Adrenal gland (tissue), 5 donors: ENCODE measurements around the gene SEMA5A.

Source experiments
- POLR2A ChIP-seq, 2 donors: fragments of 450-650 bp; IDR thresholded peaks; one replicate each; pipeline ENCODE4 v1.6.1; 2017; ENCODE audit warnings: antibody characterized with exemption in 2 of 2, mild to moderate bottlenecking in 2 of 2, moderate library complexity in 1 of 2
- TF ChIP-seq, protein P1 (sequence below), 6 experiments: fragments of 450-650 bp in 4 of 6; fragments of 200-600 bp in 2 of 6; sonication (generic) in 1 of 6; IDR thresholded peaks; 1 replicate in 5 of 6; 2 replicates in 1 of 6; pipeline versions ENCODE4 v1.5.1 to v1.8.0; 2016 to 2021; ENCODE audit warnings: antibody characterized with exemption in 6 of 6, mild to moderate bottlenecking in 2 of 6, moderate library complexity in 1 of 6
- donor health status: DM: no; HTN: no; CAD: no.

DNA sequence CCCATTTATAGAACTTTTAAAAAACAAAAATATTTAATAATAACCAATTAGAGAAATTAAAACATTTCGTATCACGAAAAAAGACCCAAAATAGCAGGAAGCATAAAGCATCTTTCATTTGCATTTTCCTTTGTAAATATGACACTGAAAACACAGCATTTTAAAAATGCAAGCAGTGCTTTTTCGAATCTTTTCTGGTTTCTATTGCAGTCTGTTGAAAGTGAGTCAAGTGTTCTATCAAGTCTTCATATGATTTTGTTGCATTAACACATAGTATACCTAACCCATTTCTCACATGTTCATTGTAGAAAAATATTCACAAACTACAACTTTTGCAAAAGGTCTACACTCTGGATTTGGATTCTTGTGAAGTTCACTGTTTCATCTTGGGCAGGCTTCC, 198.8 kb downstream of the SEMA5A start:
- TF ChIP-seq, protein P1, sequence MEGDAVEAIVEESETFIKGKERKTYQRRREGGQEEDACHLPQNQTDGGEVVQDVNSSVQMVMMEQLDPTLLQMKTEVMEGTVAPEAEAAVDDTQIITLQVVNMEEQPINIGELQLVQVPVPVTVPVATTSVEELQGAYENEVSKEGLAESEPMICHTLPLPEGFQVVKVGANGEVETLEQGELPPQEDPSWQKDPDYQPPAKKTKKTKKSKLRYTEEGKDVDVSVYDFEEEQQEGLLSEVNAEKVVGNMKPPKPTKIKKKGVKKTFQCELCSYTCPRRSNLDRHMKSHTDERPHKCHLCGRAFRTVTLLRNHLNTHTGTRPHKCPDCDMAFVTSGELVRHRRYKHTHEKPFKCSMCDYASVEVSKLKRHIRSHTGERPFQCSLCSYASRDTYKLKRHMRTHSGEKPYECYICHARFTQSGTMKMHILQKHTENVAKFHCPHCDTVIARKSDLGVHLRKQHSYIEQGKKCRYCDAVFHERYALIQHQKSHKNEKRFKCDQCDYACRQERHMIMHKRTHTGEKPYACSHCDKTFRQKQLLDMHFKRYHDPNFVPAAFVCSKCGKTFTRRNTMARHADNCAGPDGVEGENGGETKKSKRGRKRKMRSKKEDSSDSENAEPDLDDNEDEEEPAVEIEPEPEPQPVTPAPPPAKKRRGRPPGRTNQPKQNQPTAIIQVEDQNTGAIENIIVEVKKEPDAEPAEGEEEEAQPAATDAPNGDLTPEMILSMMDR (IDR thresholded peaks at IDR 0.05) = no peak
- TF ChIP-seq POLR2A (IDR thresholded peaks at IDR 0.05) = no peak
